ENCODE data around the gene NSUN4. TPM values are rescaled to one million over a fixed set of nuclear protein-coding genes. Genes with fewer than 3 reads are reported as not detected.

NSUN4 gene
- total RNA-seq, 2 experiments from 2014 or later: 29.1 to 29.9 TPM

DNA sequence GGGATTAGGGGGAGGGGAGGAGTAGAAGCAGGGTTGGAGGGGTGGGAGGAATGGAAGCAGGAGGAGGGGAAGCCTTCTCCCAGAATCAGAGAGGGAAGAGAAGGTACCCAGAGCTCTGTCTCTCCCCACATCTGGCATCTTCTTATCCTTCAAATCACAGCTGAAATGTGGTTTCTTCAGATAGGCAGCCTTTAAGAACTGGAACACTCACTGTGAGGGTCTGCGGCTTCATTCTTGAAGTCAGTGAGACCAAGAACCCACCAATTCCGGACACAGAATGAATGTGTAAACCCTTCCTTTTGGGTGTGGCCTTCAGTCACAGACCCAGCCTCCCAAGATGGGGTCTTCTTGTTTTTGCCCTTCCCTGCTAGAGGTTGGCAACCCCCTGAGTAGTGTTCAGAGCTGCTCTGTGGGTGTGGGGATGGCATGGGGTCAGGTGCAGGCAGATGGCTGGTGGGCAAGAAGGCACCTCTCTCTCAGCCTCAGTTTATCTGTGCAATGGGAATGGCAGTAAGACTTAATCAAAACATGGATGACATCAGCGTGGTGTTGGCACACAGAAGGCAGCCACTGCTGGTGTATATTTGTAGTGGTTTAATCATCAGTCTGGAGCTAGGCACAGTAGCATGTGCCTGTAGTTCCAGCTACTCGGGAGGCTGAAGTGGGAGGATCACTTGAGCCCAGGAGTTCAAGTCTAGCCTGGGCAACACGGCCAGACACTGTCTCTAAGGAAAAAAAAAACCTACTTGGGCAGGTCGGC is 60.7 kb downstream of the NSUN4 start:
- H3K9me3 Mint-ChIP-seq: no peaks in the 10 kb centered on the region
- intact Hi-C loops (cut with micrococcal nuclease): no loop called here

DNA sequence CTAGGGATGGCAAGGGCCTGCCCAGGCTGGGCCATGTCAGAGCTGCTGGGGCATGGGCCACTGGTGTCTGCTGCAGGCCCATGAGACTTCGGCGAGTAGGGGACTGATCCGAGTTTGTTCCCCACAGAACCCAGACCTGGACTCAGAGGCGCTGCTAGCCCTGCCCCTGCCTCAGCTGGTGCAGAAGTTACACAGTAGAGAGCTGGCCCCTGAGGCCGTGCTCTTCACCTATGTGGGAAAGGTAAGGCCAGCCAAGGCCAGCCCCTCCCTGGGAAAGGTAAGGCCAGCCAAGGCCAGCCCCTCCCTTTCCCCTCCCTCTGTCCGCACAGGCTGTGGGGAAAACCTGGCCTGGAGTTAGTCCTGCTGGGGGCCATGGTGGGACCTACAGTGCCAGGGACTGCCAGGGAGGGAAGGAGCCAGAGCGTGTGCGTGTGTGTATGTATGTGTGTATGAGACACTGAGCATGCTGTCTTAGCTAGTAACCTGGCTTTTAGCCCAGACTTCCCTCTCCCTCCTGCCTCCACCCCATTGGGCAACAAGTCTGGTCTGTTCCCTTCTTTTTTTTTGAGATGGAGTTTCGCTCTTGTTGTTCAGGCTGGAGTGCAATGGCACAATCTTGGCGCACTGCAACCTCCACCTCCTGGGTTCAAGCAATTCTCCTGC is 61.5 kb downstream of the NSUN4 start:
- Mint-ChIP-seq H3K27me3 (no peaks in the 10 kb centered on the region), H3K4me1 (ENCODE audit: low read depth) (peaks cover under 1% of the 10 kb centered on the region), H3K27ac (no peak overlapping the region), H3K9me3 (no peaks in the 10 kb centered on the region), H3K36me3 (no peaks in the 10 kb centered on the region), H3K4me3 (no peak overlapping the region)
- CTCF ChIA-PET: interaction anchor here (0.5 to 1.4 kb wide), 2 partner anchors 39 to 127 kb away, joined by 3 read pairs; no protein-coding TSS in a partner anchor
- DNase-seq: no peak
- intact Hi-C loops (cut with micrococcal nuclease): no loop called here
- POLR2A ChIA-PET: interaction anchor here (0.6 kb wide), 2 partner anchors 22 to 48 kb away, joined by 3 read pairs; no protein-coding TSS in a partner anchor

More for the DNA sequence above, 60.7 kb downstream of the NSUN4 start:
- H3K4me3 Mint-ChIP-seq: no peak overlapping the region
- no peak for DNase-seq
- H3K27ac Mint-ChIP-seq: no peak overlapping the region
- ChIA-PET POLR2A (no interaction called here), CTCF (interaction anchor here (1.4 kb wide), 1 partner anchor 128 kb away, joined by 3 read pairs; no protein-coding TSS in a partner anchor)
- H3K36me3 Mint-ChIP-seq: no peaks in the 10 kb centered on the region
- no peaks in the 10 kb centered on the region for H3K4me1 Mint-ChIP-seq (ENCODE audit: low read depth)
- no peaks in the 10 kb centered on the region for H3K27me3 Mint-ChIP-seq

DNA sequence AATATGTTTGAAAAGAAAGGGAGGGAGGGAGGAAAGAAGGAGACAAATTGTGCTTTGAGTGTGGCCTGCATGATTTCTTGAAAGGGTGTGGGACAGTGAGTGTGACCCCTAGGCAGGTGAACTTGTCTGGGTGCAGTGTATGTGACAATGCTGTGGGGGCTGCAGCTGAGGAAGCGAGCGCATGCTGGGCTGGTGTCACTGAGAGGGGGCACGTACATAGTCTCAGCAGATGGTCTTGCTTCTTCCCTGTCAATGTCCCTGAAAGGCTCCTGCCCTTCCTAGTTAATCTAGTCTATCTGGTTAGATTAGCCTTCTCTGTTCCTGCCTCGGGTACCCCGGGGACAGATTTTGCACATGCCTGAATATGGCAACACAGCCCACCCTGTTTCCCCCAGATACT is 63.3 kb downstream of the NSUN4 start:
- H3K27ac Mint-ChIP-seq: no peak overlapping the region
- intact Hi-C loops (cut with micrococcal nuclease): no loop called here

DNA sequence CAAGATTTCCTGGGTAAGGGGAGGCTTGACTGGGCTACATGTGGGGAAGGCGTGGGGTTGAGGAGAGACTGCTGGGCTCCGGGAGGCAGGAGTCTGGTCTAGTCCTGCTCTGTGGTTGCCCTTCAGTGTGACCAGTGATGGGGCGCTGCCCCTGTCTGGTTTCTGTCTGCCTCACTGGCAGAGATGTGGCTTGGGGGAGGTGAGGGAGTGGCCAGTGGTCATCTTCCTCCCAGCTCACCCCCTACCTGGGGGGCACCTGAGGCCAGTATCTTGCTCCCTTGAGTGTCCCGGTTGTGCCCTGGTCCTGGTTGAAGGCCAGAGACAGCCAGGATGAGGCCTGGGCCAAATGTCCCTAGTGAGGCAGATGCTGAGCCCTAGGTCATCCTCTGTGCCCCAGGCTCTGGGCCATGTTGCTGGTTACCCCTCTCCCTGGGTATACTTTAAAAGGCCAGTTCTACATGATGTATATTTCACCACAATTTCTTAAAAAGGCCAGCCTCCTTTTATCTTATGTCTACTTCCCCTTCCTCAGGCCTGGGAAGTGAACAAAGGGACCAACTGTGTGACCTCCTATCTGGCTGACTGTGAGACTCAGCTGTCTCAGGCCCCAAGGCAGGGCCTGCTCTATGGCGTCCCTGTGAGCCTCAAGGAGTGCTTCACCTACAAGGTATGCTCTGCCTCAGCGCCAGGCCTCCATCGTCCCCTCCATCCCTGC is 64.0 kb downstream of the NSUN4 start:
- Mint-ChIP-seq H3K4me3 (no peak overlapping the region), H3K27ac (no peak overlapping the region), H3K9me3 (no peaks in the 10 kb centered on the region), H3K4me1 (ENCODE audit: low read depth) (peaks cover 5% of the 10 kb centered on the region), H3K36me3 (no peaks in the 10 kb centered on the region), H3K27me3 (no peaks in the 10 kb centered on the region)
- intact Hi-C loops (cut with micrococcal nuclease): no loop called here
- POLR2A ChIA-PET: no interaction called here
- DNase-seq: no peak
- CTCF ChIA-PET: interaction anchor here (1.0 to 1.2 kb wide), 2 partner anchors 12 to 103 kb away, joined by 3 to 5 read pairs; no protein-coding TSS in a partner anchor

More for the DNA sequence above, 63.3 kb downstream of the NSUN4 start:
- DNase-seq: no peak
- ChIA-PET POLR2A (no interaction called here), CTCF (interaction anchor here (1.3 kb wide), 1 partner anchor 10 kb away, joined by 3 read pairs; no protein-coding TSS in a partner anchor)
- Mint-ChIP-seq H3K4me1 (ENCODE audit: low read depth) (peaks cover 5% of the 10 kb centered on the region), H3K36me3 (no peaks in the 10 kb centered on the region), H3K4me3 (no peak overlapping the region), H3K9me3 (no peaks in the 10 kb centered on the region), H3K27me3 (no peaks in the 10 kb centered on the region)

DNA sequence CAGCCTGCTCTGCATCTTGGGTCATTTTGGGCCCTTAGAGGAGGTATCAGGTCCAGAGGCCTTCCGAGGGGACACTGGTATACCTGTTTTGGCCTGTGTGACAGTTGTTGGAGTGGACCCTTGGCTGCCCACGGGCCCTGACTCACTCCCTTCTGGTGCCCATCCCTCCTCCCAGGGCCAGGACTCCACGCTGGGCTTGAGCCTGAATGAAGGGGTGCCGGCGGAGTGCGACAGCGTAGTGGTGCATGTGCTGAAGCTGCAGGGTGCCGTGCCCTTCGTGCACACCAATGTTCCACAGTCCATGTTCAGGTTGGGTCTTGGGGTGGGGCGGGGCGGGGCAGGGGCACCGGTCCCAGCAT is 64.6 kb downstream of the NSUN4 start:
- CTCF ChIA-PET: interaction anchor here (1.0 to 1.2 kb wide), 2 partner anchors 11 to 103 kb away, joined by 3 to 5 read pairs; no protein-coding TSS in a partner anchor
- H3K4me3 Mint-ChIP-seq: no peak overlapping the region
- intact Hi-C loops (cut with micrococcal nuclease): no loop called here
- no peaks in the 10 kb centered on the region for H3K36me3 Mint-ChIP-seq
- no peak for DNase-seq
- no peaks in the 10 kb centered on the region for H3K9me3 Mint-ChIP-seq
- H3K27ac Mint-ChIP-seq: no peak overlapping the region
- peaks cover 5% of the 10 kb centered on the region for H3K4me1 Mint-ChIP-seq (ENCODE audit: low read depth)
- POLR2A ChIA-PET: no interaction called here
- no peaks in the 10 kb centered on the region for H3K27me3 Mint-ChIP-seq

DNA sequence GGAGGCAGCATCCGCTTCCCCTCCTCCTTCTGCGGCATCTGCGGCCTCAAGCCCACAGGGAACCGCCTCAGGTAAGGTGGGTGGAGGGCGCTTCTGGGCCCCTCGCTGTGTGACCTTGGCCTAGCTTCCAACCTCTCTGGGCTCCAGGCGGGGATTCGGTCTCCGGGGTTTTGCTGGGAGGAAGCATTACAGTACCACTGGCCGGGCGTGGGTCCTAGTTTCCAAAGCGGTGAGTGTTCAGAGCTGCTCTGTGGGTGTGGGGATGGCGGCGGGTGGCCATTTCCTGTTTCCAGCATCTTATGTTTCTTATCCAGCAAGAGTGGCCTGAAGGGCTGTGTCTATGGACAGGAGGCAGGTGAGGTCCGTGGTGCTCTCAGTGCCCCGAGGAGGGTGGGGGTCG is 65.1 kb downstream of the NSUN4 start:
- ChIA-PET POLR2A (no interaction called here), CTCF (interaction anchor here (1.0 to 1.2 kb wide), 2 partner anchors 11 to 102 kb away, joined by 3 to 5 read pairs; no protein-coding TSS in a partner anchor)
- H3K27ac Mint-ChIP-seq: no peak overlapping the region

DNA sequence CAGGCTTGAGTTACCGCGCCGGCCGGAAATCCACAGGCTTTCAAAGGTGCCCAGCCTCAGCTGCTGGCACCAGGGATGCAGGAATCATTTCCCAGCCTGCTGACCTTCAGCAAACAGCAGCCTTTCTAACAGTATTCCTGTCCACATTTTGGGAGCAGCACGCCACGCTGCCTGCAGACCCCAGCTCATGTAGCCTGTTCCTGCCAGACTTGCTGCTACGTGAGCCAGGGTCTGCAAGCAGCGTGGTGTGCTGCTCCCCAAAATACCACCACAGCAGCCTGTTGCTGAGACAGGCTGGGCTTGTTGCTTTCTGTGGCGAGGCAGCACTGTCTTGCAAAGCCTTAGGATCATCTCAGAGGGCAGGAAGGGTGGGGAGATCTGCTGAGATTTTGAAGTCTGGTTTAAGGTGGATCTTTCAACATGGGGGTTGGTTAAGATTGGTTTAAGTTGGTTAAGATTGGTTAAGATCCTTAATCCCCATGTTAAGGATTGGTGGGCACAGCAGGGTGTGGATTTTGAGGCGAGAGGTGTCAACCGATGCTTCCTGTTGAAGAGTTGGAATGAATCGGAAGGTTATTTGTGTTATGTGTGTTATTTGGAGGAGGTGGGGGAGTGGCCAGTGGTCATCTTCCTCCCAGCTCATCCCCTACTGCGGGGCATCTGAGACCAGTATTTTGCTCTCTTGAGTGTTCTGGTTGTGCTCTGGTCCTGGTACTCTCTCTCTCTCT is 66.4 kb downstream of the NSUN4 start:
- intact Hi-C loops (cut with micrococcal nuclease): loop anchor here (2.0 kb wide), 1 partner anchor 36 kb away; no protein-coding TSS in a partner anchor
- POLR2A ChIA-PET: interaction anchor here (0.6 kb wide), 1 partner anchor 11 kb away, joined by 3 read pairs; no protein-coding TSS in a partner anchor

More for the DNA sequence above, 65.1 kb downstream of the NSUN4 start:
- Mint-ChIP-seq H3K4me1 (ENCODE audit: low read depth) (peaks cover 5% of the 10 kb centered on the region), H3K27me3 (no peaks in the 10 kb centered on the region), H3K36me3 (no peaks in the 10 kb centered on the region), H3K9me3 (no peaks in the 10 kb centered on the region), H3K4me3 (no peak overlapping the region)
- DNase-seq: no peak
- intact Hi-C loops (cut with micrococcal nuclease): loop anchor here (2.0 kb wide), 1 partner anchor 37 kb away; no protein-coding TSS in a partner anchor

DNA sequence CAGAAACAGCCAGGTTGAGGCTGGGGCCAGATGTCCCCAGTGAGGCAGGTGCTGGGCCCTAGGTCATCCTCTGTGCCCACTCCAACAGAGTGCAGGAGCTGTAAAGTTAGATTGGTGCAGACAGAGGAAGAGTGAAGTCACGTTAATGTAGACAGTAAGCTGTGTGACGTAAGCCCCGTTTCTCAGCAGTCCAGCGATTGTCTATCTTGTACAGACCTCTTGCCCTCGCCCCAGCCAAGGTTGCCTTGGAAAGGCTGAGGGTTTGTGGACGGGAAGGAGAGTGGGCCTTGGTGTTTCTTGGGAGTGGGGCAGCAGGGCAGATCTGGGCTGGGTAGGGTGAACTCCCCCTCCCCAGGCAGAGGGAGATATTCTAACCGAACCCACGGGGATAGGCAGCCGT is 67.0 kb downstream of the NSUN4 start:
- ChIA-PET CTCF (interaction anchor here (0.9 to 1.3 kb wide), 2 partner anchors 127 to 141 kb away, joined by 3 to 4 read pairs; a partner anchor contains a TSS), POLR2A (no interaction called here)
- no peaks in the 10 kb centered on the region for H3K27me3 Mint-ChIP-seq
- peaks cover 5% of the 10 kb centered on the region for H3K4me1 Mint-ChIP-seq (ENCODE audit: low read depth)
- no peaks in the 10 kb centered on the region for H3K9me3 Mint-ChIP-seq
- DNase-seq: no peak
- H3K27ac Mint-ChIP-seq: no peak overlapping the region
- no peak overlapping the region for H3K4me3 Mint-ChIP-seq
- H3K36me3 Mint-ChIP-seq: no peaks in the 10 kb centered on the region
- intact Hi-C loops (cut with micrococcal nuclease): loop anchor here (2.0 kb wide), 1 partner anchor 35 kb away; no protein-coding TSS in a partner anchor

More for the DNA sequence above, 66.4 kb downstream of the NSUN4 start:
- Mint-ChIP-seq H3K27me3 (no peaks in the 10 kb centered on the region), H3K27ac (no peak overlapping the region), H3K4me3 (no peak overlapping the region), H3K36me3 (no peaks in the 10 kb centered on the region), H3K4me1 (ENCODE audit: low read depth) (peaks cover 5% of the 10 kb centered on the region), H3K9me3 (no peaks in the 10 kb centered on the region)
- CTCF ChIA-PET: interaction anchor here (0.9 to 1.3 kb wide), 4 partner anchors 10 to 141 kb away, joined by 3 to 5 read pairs (median 4); a partner anchor contains a TSS
- DNase-seq: no peak

DNA sequence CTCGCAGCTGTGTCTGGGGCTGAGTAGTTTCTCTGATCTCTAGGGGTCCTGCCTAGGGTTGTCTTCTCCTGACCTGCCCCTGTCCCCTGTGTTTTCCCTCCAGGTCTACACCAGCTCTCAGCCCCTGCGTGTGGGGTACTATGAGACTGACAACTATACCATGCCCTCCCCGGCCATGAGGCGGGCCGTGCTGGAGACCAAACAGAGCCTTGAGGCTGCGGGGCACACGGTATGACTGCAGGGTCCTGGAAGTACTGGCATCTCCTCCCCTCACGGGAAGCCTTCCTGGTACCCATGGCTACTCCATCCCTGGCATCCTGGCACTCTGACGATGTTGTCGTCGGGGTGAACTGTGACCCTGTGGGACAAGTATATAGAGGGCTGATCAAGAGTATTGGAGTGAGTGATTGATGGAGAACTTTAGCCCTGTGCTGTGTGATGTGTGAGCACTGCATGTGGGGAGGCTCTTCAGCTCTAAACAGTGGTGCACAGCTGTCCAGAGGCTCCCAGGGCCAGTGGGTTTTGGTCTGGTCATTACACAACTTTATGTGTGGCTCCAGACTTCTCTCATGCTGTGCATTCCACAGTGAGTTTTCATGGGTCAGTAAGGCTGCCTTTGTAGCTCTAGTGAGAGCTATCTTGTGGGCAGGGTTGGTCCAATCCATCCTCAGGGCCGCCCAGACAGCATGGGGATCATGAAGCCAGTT is 67.9 kb downstream of the NSUN4 start:
- CTCF ChIA-PET: interaction anchor here (0.9 to 2.3 kb wide), 3 partner anchors 34 to 127 kb away, joined by 3 to 8 read pairs (median 4); a partner anchor contains a TSS

DNA sequence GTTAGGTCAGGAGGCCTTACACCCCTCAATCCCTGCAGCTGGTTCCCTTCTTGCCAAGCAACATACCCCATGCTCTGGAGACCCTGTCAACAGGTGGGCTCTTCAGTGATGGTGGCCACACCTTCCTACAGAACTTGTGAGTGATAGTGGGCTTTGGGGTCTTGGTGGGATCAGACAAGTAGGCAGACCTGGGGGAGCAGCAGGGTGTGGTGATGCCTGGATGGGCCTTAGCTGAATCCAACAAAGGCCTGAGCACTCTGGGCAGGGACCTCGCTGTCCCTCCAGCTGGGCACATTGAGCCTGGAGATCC is 68.4 kb downstream of the NSUN4 start:
- Mint-ChIP-seq H3K36me3 (no peaks in the 10 kb centered on the region), H3K9me3 (no peaks in the 10 kb centered on the region), H3K27me3 (no peaks in the 10 kb centered on the region), H3K27ac (no peak overlapping the region), H3K4me1 (ENCODE audit: low read depth) (peaks cover 5% of the 10 kb centered on the region), H3K4me3 (no peak overlapping the region)
- DNase-seq: no peak
- POLR2A ChIA-PET: no interaction called here
- intact Hi-C loops (cut with micrococcal nuclease): no loop called here
- CTCF ChIA-PET: interaction anchor here (0.7 to 2.3 kb wide), 3 partner anchors 29 to 37 kb away, joined by 3 to 8 read pairs (median 4); no protein-coding TSS in a partner anchor

More for the DNA sequence above, 67.9 kb downstream of the NSUN4 start:
- DNase-seq: no peak
- H3K9me3 Mint-ChIP-seq: no peaks in the 10 kb centered on the region
- H3K27ac Mint-ChIP-seq: no peak overlapping the region
- intact Hi-C loops (cut with micrococcal nuclease): no loop called here
- H3K4me1 Mint-ChIP-seq (ENCODE audit: low read depth): peaks cover 5% of the 10 kb centered on the region
- no peaks in the 10 kb centered on the region for H3K27me3 Mint-ChIP-seq
- H3K4me3 Mint-ChIP-seq: no peak overlapping the region
- no peaks in the 10 kb centered on the region for H3K36me3 Mint-ChIP-seq
- POLR2A ChIA-PET: no interaction called here
